Stimulated activated CD4-positive, alpha-beta T cell treated with anti-CD3 and anti-CD28 coated beads, Interleukin-12 subunit alpha, Interleukin-12 subunit beta, amount 100 ng/mL, for 4 hours (primary cell): ENCODE data around the gene TIGAR.

Experiments used
- DNase-seq: peaks from one replicate; pipeline ENCODE4 v3.0.0-alpha.2; 2020

Gene TIGAR

DNA sequence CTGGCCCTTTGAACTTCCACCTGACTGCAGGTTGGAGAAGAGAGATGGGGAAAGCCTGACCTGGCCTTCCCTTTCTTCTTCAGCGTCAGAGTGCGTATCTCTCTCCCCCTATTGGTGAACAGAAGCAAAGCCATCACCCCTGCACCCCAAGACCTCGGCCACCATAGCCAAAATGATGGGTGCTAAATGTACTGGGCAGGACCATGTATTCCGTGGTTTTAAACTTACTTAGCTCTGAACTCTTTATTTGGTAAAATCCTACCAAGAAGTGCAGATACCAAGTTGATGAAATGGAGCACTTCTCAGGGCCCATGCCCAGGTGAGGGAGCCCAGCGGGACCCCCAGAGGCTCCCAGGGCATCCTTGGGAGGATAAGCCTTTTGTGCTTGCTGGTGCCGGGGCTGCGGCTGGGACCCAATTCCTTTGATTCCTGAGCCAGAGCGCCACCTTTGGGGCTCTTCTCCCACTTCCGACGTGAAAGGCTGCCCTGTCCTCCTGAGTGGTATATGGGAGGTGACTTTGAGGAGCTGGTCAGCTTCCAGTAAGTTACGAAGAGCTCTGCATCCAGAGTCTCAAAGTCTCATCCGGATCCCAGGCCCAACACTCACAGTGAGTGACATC lies 38.0 kb upstream of the TIGAR start:
- DNase-seq = no peak

DNA sequence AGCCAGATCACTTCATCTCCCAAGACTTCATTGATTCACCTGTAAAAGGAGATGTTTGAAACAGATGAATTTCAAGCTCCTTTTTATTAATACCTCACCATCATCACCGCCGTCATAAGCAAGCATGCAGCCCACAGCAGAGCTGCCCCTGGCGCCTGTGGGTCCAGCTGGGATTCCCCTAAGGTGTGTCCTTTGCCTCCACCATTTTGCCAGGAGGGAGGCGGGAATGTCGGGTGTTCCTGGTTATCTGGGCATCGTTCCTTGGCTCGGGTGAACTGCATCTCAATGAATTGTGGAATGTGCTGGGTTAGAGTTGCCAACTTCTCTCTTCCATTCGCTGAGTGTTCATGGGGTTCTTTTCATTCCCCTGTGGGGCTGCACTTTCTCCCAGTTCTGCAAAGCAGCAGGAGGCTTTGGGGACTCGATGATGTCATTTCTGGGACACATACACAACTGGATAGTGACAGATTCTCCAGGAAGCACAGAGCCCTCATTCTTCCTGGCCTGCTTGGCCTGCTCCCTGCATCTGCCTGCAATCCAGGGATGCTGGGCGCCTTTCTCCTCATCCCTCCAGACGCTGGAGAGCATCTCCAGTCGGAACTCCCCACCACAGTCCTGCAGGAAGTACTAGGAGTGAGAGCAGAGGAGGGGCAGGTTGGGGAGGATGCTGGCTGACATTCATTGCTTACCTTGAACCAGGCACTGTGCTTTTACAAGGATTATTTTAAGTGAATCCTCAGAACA lies 37.3 kb upstream of the TIGAR start:
- DNase-seq = no peak

DNA sequence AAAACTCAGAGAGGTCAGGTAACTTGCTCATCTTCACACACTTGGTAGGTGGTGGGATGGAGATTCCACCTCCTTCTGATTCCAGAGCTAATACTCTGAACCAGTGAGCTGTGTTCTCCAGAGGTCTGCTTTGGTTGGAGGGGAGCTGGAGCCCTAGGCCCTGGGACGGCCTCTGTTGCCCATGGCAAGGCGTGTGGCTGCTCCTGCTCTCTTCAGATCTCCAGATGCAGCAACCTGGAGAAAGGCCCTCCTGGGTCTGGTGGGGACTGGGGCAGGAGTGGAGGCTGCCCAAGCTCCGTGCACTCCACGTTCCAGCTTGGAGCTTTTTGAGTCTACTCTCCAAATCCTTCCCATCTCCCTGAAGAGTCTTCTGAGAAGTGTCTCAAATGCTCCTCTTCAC lies 36.7 kb upstream of the TIGAR start:
- DNase-seq = no peak

DNA sequence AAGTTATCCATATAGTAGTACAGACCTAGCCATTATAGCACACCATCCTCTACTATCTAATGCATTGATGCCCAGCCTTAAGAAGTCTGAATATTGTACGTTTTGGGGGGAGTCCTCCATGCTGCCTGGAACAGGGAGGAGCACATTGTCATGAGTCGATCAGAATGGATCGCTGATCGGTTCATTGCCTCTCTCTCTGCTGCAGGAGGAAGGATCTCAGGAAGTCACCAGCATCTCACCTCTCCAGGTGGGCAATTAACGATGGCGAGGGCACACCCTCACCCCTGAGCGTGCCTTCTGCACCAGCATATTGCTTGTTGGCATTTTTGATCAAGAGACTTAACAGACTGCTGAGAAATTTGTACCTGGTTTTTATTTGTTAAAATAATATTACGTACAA lies 35.9 kb upstream of the TIGAR start:
- no peak for DNase-seq

DNA sequence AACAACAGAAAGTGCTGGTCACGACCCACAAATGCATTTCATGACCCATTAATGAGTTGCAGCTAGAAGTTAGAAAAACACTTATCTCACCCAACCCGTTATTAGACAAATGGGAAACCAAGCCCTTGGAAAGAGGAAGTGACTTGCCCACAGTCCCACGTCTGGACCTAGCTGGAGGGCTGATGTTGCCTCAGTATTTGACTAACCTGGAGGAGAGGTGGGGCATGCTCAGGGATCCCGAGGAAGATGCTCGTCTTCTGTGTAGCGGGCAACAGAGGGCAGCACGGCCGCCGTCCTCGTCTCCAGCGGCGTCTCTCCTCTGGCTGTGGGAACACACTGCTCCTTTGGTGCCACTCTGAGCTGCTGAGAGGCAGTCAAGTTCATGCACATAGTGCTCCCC lies 34.8 kb upstream of the TIGAR start:
- DNase-seq = no peak

DNA sequence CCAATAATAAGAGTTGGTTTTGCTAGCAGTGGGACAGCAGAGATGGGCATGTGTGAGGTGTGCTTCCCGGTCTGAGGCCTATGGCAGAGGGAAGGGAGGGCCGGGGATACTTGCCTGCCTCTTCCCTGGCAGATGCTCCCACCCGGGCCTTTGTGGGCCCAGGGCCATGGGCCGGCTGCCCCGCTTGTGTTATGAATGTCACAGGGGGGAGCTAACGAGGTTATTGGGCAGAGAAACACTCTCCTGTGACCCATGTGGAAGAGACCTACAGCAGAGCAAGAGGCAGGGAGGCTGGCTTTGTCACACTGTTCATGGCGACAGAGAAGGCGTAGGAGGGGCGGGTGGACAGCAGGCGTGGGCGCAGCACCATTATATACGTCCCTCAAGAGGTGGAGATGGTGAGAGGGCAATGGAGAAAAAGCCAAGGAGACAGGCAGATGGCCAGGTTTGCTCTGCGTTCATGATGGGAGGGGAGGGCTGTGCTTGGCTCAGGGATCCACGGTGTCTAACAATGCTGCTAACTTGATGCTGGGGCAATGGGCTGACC lies 34.2 kb upstream of the TIGAR start:
- no peak for DNase-seq

DNA sequence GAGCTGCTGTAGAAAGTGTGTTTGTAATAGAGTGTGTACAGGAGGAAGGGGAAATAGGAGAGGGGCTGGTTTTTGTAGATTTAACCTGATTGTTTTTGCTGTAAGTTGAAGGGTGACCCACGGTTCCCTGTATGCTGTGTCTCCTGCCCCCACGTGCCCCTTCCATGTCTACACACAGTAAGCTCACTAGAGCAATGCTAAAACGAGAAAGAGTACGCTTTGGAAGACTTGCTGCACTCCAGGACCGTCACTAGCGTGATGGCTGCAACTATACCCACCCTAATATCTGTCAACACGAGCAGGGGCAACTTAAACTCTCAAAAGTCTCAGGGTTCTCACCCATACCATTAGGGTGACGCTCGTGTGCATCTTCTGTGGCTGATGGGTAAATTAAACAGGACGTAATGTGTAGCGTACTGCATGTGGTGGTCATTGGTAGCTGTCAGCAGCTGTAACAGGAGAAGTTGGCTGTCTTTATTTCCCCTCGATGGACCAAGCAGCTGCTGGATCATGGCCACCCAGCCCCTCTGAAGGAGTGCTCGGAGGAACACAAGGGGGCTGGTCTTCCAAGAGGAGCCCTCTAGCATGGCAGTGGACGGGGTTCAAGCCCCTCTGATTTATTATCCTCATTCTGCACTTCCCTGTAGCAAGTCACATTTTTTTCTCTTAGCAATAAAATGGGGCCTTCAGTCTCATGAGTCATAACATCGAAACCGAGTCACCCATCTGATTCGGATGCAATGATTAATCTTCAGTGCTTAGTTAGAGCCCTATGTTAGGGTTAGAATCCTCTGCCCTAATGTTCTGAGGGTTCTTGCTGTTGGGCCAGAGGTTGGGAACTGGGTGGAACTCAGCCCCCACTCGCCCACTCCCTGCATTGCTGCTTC lies 33.4 kb upstream of the TIGAR start:
- no peak for DNase-seq

DNA sequence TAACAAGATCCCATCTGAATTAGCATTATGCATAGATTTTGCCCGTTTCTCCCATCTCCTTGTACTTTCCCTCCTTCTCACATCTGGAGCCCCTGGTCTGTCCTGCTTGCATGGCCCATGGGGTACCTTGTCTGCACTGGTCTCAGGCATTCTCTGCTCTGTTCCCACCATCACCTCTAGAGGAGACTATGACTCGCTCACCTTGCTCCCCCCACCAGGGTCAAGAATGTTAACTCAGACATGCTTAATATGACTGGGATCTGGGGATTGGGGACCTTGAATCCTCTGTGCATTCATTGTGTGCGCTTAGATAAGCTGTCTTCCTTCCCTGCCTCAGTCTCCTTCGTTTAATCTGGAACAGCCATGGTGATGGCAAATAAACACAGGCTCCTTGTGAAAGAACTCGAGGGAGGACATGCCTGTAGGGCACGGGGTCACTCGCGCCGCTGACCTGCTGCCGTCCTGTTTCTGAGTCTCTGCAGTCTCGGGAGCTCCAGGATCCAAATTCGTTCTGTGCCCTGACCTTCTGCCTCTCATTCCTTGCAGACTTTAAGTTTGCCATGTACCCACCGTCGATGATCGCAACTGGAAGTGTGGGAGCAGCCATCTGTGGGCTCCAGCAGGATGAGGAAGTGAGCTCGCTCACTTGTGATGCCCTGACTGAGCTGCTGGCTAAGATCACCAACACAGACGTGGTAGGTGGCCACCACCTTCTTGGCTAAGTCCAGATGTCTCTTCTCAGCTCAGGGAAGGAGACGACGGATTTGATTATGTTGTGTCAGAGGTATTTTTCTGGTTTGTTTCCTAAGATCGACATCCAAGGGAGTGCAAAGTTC lies 32.5 kb upstream of the TIGAR start:
- no peak for DNase-seq

DNA sequence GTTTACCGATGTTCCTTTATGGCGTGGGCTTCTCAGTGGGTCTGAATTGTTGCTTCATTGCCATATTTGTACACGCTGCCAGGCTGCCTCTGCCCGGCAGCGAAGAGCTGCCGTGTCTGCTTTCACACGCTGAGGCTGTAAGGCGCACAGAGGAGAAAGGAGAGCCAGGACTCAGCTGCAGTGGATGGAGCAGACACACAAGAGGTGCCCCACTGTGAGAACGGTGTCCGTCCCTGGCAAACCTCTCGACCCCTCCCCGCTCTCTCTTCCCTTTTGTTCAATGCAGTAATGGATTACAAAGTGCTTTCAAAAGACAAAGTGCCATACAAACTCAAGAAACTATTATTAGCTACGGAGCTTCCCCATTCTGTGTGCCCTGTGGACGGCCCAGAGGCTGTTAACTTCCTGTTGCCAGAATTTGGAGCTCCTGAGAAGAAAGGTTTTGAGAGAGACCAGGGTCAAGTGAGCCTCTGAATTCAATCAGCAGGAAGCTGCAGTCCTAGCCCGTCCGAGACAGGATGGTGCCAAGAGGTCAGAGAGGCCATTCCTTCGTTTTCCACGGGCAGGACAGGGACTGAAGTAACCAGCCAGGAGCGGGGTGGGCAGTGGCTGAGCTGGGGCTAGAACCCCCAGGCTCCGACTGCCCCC lies 31.7 kb upstream of the TIGAR start:
- no peak for DNase-seq

DNA sequence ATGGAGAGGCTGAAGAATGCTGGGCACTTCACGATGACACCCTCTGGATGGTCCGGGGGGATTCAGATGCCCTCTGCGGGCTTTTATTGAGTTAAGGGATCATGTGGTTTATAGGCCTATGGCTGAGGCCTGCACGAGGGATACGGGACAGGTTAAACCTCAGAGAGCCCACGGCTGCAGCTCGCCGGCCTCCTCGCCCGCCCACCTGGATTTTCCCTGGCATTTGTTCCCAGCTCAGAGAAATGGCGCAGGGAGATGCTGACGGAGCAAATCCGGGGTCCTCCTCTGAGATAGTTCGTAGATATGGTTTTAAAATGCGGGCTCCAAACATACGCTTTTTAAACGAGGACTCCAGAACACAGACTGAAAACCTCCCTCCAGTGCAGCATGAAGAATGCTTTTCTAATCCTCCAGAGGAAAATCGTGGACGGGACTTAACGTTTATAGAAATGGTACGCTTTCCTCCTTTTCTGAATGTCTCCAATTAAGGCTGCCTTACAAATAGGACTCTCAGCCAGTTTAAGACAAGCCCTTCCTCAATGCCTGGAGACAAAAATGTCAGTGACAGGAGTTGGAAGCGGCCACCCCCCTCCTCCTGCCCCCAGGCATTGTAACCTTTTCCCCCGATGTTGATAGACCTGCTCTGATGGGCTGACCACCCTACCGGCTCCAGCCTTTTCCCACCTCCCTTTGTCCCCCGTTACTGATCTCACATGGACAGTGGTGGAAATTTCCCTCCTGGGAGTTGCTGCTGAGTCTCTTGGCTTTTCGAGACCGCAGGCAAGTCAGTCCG lies 30.8 kb upstream of the TIGAR start:
- DNase-seq = no peak

DNA sequence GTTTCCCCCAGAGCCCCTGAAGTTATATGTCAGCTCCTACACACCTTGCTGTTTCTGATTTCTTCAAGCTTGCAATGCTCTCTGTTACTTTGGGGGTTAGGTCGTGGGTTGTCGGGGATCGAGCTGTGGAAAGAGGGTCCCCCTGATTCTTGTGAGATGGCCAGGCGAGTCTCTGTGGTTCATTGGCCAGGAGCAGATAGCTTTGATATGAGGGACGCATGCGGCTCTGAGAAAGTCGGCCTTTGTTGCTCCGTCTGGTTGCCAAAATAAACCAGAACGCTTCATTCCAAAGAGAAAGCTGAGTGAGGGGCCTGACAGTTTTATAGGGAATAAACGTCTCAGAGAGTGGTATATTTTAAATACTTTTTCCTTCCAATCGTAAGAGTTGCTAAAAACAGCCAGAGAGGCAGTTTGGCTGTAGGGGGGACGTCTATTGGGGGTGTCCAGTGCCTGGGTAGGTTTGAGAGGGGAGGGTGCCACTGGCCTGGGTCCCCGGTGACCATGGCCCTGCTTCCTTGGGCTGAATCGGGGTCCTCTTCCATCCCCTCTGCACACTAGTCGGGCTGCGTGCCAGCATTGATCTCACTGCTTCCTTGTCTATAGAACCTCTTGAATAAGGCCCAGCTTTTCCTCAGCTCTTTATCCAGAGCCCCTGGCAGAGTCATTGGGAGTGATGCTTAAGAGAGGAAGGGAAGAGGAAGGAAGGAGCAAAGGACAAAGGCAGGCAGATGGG lies 28.5 kb upstream of the TIGAR start:
- no peak for DNase-seq

DNA sequence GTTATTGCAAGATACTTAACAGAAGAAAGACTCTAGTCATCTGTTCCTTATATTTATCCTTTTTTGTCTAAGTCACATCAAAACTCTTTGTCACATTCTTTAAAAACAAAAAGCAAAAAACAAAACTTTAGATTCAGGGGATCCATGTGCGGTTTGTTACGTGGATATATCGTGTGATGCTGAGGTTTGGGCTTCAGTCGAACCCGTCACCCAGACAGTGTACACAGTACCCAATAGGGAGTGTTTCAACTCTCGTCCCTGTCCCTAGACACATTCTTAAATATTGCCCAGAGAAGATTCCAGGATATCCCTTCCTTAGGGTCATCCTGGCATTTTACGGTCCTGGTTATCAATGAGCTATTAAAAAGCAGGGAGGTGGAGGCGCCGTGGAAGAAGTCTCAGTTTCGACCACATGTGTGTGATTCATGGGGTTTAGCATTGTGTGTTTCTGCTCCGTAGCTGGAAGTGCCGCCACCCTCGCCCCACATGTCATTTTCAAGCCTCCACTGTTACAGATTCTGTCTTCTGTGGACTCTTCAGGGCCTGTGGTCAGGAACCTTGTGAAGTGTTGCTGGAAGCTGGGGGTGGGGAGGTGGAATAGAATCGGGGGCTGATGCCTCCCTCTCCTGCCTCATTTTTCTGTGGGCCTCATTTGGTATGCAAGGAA lies 27.6 kb upstream of the TIGAR start:
- no peak for DNase-seq

DNA sequence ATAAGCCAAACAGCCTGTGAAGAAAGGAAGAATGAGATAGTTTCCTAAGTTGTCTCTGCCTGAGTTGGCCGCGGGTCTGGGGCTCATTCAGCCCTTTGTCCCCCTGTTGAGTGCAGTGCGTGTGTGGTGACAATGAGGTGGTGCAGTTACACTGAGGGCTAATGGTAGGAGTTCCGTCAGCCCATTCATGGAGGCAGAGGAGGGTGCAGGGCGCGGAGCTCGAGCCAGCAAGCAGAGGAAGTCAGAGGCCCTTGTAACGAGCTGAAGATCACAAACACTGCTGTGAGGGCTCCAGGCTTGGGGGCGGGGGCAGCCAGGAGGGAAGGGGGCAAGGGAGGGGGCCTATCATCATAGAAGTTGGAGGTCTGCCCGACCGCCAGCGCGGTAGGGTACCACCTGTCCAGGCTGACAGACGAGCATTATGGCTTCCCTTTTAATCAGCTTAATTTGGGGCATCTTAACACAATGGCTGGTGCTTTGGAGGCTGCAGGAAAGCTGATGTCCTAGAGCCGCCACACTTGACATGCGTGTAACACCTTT lies 27.0 kb upstream of the TIGAR start:
- no peak for DNase-seq

DNA sequence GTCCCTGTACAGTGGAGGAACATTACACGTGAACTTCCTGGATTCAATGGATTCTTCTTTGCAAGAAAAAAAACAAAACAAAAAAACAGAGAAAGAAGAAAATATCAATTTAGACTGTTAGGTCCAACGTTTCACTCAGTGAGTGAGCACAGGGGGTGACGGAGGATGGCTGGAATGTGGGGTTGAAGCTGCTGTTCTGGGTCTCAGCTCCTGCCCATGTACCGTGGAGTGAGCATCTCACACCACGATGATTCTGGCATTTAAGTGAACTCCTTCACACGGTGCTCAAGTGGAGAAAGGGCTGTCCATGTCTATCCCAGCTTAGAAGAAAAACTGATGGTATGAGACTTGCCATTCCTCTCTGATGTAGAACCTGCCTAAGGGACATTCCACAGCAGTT lies 24.3 kb upstream of the TIGAR start:
- no peak for DNase-seq

DNA sequence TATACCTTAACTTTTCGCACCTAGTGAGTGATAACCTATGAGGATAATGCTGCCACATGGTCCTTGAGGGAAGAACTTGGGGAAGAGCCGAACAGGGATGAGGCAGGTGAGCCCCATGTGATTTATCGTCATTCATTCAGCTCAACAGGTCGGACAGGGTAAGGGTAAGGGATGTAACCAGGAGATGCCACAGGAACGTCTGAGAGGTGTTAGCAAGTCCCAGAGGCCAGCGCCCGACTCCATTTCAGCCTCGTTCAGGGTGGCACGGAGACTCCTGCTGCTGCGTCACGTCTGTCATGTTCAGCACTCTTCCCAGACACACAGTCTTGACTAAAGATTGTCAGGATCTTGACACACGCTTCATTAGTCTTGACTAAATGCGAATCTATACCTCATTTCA lies 23.4 kb upstream of the TIGAR start:
- no peak for DNase-seq

DNA sequence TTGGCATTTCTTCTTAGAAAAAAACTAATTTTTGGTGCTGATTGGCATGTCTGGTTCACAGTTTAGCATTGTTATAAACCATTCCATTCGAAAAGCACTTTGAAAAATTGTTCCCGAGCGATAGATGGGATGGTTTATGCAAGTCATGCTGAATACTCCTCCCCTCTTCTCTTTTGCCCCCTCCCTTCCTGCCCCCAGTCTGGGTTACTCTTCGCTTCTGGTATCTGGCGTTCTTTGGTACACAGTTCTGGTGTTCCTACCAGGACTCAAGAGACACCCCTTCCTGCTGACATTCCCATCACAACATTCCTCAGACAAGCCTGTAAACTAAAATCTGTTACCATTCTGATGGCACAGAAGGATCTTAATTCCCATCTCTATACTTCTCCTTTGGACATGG lies 20.1 kb upstream of the TIGAR start:
- DNase-seq = no peak

DNA sequence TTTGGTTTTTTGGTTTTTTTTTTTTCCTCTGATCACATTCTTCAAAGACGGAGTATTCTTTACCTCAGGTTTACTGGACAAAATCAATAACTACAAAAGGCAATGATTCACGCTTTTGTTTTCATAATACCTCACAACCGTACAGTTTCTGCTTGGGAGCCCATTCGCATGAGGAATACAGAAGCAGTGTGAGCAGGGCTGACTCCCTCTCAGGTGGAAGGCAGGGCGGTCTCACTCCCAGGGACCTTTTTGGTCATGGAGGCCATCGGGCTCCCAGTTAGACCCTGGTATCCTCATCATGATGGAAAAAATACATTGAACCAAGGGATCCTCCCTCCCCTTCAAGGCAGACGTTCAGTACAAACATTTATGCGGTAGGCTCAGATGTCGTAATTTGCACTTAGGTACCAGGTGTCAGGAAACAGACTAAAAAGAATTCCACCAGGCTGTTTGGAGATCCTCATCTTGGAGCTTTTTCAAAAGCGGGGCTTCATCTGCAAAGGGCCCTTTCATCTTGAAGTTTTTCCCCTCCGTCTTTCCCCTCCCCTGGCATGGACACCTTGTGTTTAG lies 19.0 kb upstream of the TIGAR start:
- no peak for DNase-seq

DNA sequence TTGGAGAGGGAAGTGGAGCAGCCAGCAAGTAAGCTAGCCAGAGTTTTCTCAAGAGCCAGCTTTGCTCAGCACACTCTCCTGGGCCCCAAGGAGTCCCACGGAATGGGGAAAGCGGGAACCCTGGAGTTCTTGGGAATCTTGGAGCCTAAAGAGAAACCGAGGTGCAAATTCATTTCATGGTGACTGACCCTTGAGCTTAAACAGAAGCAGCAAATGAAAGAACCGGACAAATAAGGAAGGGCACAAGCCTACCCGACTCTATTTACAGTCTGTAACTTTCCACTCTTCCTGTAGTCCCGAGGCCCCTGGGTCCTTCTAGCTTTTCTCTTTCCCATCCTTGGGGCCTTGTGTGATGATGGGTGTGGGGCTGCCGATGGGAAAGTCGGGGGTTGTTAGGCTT lies 18.1 kb upstream of the TIGAR start:
- DNase-seq = no peak

DNA sequence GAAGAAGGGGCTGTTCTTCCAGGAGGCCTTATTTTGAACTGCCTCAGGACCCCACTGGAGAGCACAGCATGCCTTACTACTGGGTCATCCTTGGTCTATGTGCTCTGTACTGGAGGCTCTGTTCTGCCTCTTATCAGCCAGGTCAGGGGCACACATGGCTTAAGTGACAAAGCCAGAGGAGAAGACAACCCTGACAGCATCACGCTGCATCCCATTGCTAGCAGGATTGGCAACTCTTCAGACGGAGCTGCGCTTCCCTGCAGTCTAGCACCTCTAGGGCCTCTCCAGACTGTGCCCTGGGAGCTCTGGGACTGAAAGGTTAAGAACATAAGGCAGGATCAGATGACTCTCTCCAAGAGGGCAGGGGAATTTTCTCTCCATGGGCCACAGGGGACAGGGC lies 17.3 kb upstream of the TIGAR start:
- DNase-seq = no peak
